Gastrocnemius medialis (tissue), 4 donors: ENCODE measurements around the gene CHTF8.

Experiments
- POLR2A ChIP-seq, 2 donors: fragments of 450-650 bp; IDR thresholded peaks; one replicate each; pipeline ENCODE4 v1.6.1; 2017; ENCODE audit warnings: antibody characterized with exemption in 2 of 2, mild to moderate bottlenecking in 2 of 2, moderate library complexity in 2 of 2
- TF ChIP-seq, protein P1 (sequence below), 5 experiments: fragments of 450-650 bp in 3 of 5; fragments of 200-600 bp in 2 of 5; sonication (generic) in 2 of 5; IDR thresholded peaks in 4 of 5; conservative IDR thresholded peaks in 1 of 5; 1 replicate in 4 of 5; 2 replicates in 1 of 5; pipeline ENCODE4 v1.5.1; 2016 to 2019; ENCODE audit warnings: antibody characterized with exemption in 5 of 5, mild to moderate bottlenecking in 3 of 5, moderate library complexity in 3 of 5

DNA sequence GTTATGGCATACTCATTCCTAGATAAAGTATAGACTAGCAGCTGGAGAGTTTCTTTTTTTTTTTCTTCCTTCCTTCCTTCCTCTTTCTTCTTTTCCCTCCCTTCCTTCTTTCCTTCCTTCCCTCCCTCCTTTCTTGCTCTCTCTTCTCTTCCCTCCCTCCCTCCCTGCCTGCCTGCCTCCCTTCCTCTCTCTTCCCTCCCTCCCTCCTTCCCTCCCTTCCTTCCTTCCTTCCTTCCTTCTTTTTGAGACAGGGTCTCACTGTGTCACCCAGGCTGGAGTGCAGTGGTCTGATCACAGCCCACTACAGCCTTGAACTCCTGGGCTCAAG, 47.6 kb upstream of the CHTF8 start:
- TF ChIP-seq, protein P1, sequence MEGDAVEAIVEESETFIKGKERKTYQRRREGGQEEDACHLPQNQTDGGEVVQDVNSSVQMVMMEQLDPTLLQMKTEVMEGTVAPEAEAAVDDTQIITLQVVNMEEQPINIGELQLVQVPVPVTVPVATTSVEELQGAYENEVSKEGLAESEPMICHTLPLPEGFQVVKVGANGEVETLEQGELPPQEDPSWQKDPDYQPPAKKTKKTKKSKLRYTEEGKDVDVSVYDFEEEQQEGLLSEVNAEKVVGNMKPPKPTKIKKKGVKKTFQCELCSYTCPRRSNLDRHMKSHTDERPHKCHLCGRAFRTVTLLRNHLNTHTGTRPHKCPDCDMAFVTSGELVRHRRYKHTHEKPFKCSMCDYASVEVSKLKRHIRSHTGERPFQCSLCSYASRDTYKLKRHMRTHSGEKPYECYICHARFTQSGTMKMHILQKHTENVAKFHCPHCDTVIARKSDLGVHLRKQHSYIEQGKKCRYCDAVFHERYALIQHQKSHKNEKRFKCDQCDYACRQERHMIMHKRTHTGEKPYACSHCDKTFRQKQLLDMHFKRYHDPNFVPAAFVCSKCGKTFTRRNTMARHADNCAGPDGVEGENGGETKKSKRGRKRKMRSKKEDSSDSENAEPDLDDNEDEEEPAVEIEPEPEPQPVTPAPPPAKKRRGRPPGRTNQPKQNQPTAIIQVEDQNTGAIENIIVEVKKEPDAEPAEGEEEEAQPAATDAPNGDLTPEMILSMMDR (IDR thresholded peaks at IDR 0.05 in 4 of 5, conservative IDR thresholded peaks at IDR 0.05 in 1 of 5): no peak
- no peak for TF ChIP-seq POLR2A (IDR thresholded peaks at IDR 0.05)
